HUES64 (cell line): ENCODE data around the gene RARRES2.

Experiments used
- H3K27ac ChIP-seq: 2 replicates; pipeline ENCODE4 v1.7.0; 2013; ENCODE audit warnings: low read depth, low read length, inconsistent platforms
- H3K27me3 ChIP-seq: 2 replicates; pipeline ENCODE4 v1.6.1; 2013; ENCODE audit warnings: mild to moderate bottlenecking, low read length; ENCODE audit not compliant: insufficient read depth
- H3K36me3 ChIP-seq: 2 replicates; pipeline ENCODE4 v1.6.1; 2013; ENCODE audit warnings: mild to moderate bottlenecking, low read length; ENCODE audit not compliant: insufficient read depth
- H3K4me1 ChIP-seq: 2 replicates; pipeline ENCODE4 v1.6.1; 2013; ENCODE audit warnings: mild to moderate bottlenecking, low read length, moderate library complexity; ENCODE audit not compliant: insufficient read depth
- H3K4me3 ChIP-seq: 2 replicates; pipeline ENCODE4 v1.5.1; 2013; ENCODE audit warnings: mild to moderate bottlenecking, low read length, moderate library complexity
- H3K9ac ChIP-seq: 2 replicates; pipeline ENCODE4 v1.6.1; 2013; ENCODE audit warnings: mild to moderate bottlenecking, low read depth, low read length
- H3K9me3 ChIP-seq: 2 replicates; pipeline ENCODE4 v1.6.1; 2013; ENCODE audit warnings: low read depth, low read length; ENCODE audit not compliant: insufficient read depth
- WGBS: fragments of 150-250, 120-280 bp; methylation state at CpG from one replicate; pipeline ENCODE4 v1.1.7; 2013; ENCODE audit warnings: missing lambda C conversion rate; 5-methylcytosine and 5-hydroxymethylcytosine counted together

RARRES2 gene

GRCh38 chr7:150359622-150360362 lies 18.4 kb upstream of the RARRES2 start:
- no peak overlapping the region for H3K27ac ChIP-seq
- no peaks in the 10 kb centered on the region for H3K27me3 ChIP-seq
- H3K9ac ChIP-seq = no peak overlapping the region
- H3K36me3 ChIP-seq = no peaks in the 10 kb centered on the region
- H3K9me3 ChIP-seq = no peaks in the 10 kb centered on the region
- peaks cover 29% of the 10 kb centered on the region for H3K4me1 ChIP-seq
- WGBS = 95% methylated on average over 2 of the region's 2 CpGs
- H3K4me3 ChIP-seq = no peak overlapping the region

GRCh38 chr7:150358988-150359621 lies 17.7 kb upstream of the RARRES2 start:
- peaks cover 29% of the 10 kb centered on the region for H3K4me1 ChIP-seq
- no peaks in the 10 kb centered on the region for H3K36me3 ChIP-seq
- H3K27me3 ChIP-seq = no peaks in the 10 kb centered on the region
- WGBS = 83% methylated on average over 4 of the region's 4 CpGs
- H3K9ac ChIP-seq = no peak overlapping the region
- no peaks in the 10 kb centered on the region for H3K9me3 ChIP-seq
- no peak overlapping the region for H3K4me3 ChIP-seq
- no peak overlapping the region for H3K27ac ChIP-seq

GRCh38 chr7:150358433-150358832 lies 17.0 kb upstream of the RARRES2 start:
- Histone ChIP-seq H3K36me3 (no peaks in the 10 kb centered on the region), H3K27me3 (no peaks in the 10 kb centered on the region), H3K9ac (no peak overlapping the region), H3K4me1 (peaks cover 29% of the 10 kb centered on the region), H3K9me3 (no peaks in the 10 kb centered on the region), H3K27ac (no peak overlapping the region), H3K4me3 (no peak overlapping the region)
- 92% methylated on average over 4 of the region's 4 CpGs for WGBS

GRCh38 chr7:150357771-150358427 lies 16.5 kb upstream of the RARRES2 start:
- Histone ChIP-seq H3K36me3 (no peaks in the 10 kb centered on the region), H3K4me1 (peaks cover 26% of the 10 kb centered on the region), H3K9me3 (no peaks in the 10 kb centered on the region), H3K9ac (no peak overlapping the region), H3K4me3 (no peak overlapping the region), H3K27me3 (no peaks in the 10 kb centered on the region), H3K27ac (no peak overlapping the region)
- 75% methylated on average over 13 of the region's 13 CpGs for WGBS

GRCh38 chr7:150357270-150357669 lies 15.8 kb upstream of the RARRES2 start:
- H3K4me3 ChIP-seq = no peak overlapping the region
- no peaks in the 10 kb centered on the region for H3K27me3 ChIP-seq
- peaks cover 20% of the 10 kb centered on the region for H3K4me1 ChIP-seq
- H3K9me3 ChIP-seq = no peaks in the 10 kb centered on the region
- WGBS = 80% methylated on average over 9 of the region's 9 CpGs
- H3K36me3 ChIP-seq = no peaks in the 10 kb centered on the region
- H3K27ac ChIP-seq = no peak overlapping the region
- no peak overlapping the region for H3K9ac ChIP-seq

GRCh38 chr7:150356265-150356897 lies 15.0 kb upstream of the RARRES2 start:
- no peak overlapping the region for H3K9ac ChIP-seq
- no peaks in the 10 kb centered on the region for H3K9me3 ChIP-seq
- no peaks in the 10 kb centered on the region for H3K27me3 ChIP-seq
- no peaks in the 10 kb centered on the region for H3K36me3 ChIP-seq
- peaks cover 11% of the 10 kb centered on the region; the same call in 1 of the 2 replicates for H3K4me1 ChIP-seq
- whole genome bisulfite sequencing = 64% methylated on average over 4 of the region's 6 CpGs
- H3K27ac ChIP-seq = no peak overlapping the region
- no peak overlapping the region for H3K4me3 ChIP-seq

- Histone ChIP-seq H3K27ac (no peak overlapping the region), H3K4me3 (no peak overlapping the region)
- WGBS = no CpG with 5 or more reads among the region's 1 CpG
Measured at GRCh38 chr7:150355666-150356059, 14.2 kb upstream of the RARRES2 start.

GRCh38 chr7:150351587-150352194 lies 10.3 kb upstream of the RARRES2 start:
- Histone ChIP-seq H3K36me3 (no peaks in the 10 kb centered on the region), H3K27ac (no peak overlapping the region), H3K9ac (no peak overlapping the region), H3K4me3 (no peak overlapping the region), H3K9me3 (0 out of 2 replicates have a peak, but pooled peaks cover 3% of the 10 kb centered on the region), H3K27me3 (no peaks in the 10 kb centered on the region), H3K4me1 (no peaks in the 10 kb centered on the region)
- whole genome bisulfite sequencing = 77% methylated on average over 5 of the region's 8 CpGs

More at GRCh38 chr7:150355666-150356059, 14.2 kb upstream of the RARRES2 start:
- no peaks in the 10 kb centered on the region for H3K36me3 ChIP-seq
- 0 out of 2 replicates have a peak, but pooled peaks cover 8% of the 10 kb centered on the region for H3K4me1 ChIP-seq
- no peaks in the 10 kb centered on the region for H3K27me3 ChIP-seq
- no peak overlapping the region for H3K9ac ChIP-seq
- H3K9me3 ChIP-seq = no peaks in the 10 kb centered on the region

- H3K36me3 ChIP-seq = no peaks in the 10 kb centered on the region
- peaks cover 13% of the 10 kb centered on the region; the same call in 1 of the 2 replicates for H3K9me3 ChIP-seq
- 94% methylated on average over 5 of the region's 5 CpGs for WGBS
- H3K27ac ChIP-seq = no peak overlapping the region
- H3K4me3 ChIP-seq = no peak overlapping the region
- no peak overlapping the region for H3K9ac ChIP-seq
- H3K27me3 ChIP-seq = peaks cover 23% of the 10 kb centered on the region
- peaks cover 12% of the 10 kb centered on the region for H3K4me1 ChIP-seq
Measured at GRCh38 chr7:150346922-150347321, 5.5 kb upstream of the RARRES2 start.

- 94% methylated on average over 1 of the region's 1 CpG for WGBS
- H3K27me3 ChIP-seq = peaks cover 38% of the 10 kb centered on the region
- no peak overlapping the region for H3K9ac ChIP-seq
- no peak overlapping the region for H3K4me3 ChIP-seq
- peaks cover 13% of the 10 kb centered on the region; the same call in 1 of the 2 replicates for H3K9me3 ChIP-seq
- no peaks in the 10 kb centered on the region for H3K36me3 ChIP-seq
- H3K27ac ChIP-seq = no peak overlapping the region
- H3K4me1 ChIP-seq = peaks cover 14% of the 10 kb centered on the region
Measured at GRCh38 chr7:150345012-150345411, 3.6 kb upstream of the RARRES2 start.
